Ascending aorta (tissue), 2 donors: ENCODE results near the gene PROK2. TPM values are rescaled to one million over a fixed set of nuclear protein-coding genes. Genes with fewer than 3 reads are reported as not detected.

Experiments
- DNase-seq, 2 donors: peaks; one replicate each; pipeline ENCODE4 v3.0.0-alpha.2; 2019; ENCODE audit warnings: low spot score in 2 of 2
- H3K27ac ChIP-seq, 2 donors: fragments of 200-600 bp; sonication (generic); one replicate each; pipeline ENCODE4 v1.5.1; 2016 to 2017; ENCODE audit warnings: mild to moderate bottlenecking in 1 of 2
- H3K27me3 ChIP-seq: fragments of 200-600 bp; sonication (generic); one replicate; pipeline ENCODE4 v1.5.1; 2017
- H3K36me3 ChIP-seq, 2 donors: fragments of 200-600 bp; sonication (generic); one replicate each; pipeline ENCODE4 v1.5.1; 2016
- H3K4me1 ChIP-seq, 2 donors: fragments of 200-600 bp; sonication (generic); one replicate each; pipeline ENCODE4 v1.5.1; 2016 to 2017; ENCODE audit warnings: mild to moderate bottlenecking in 1 of 2
- H3K4me3 ChIP-seq, 2 donors: fragments of 200-600 bp; sonication (generic); one replicate each; pipeline ENCODE4 v1.5.1; 2016 to 2017; ENCODE audit warnings: mild to moderate bottlenecking in 1 of 2
- H3K9me3 ChIP-seq, 2 donors: fragments of 200-600 bp; sonication (generic); one replicate each; pipeline ENCODE4 v1.5.1; 2016
- CTCF ChIP-seq, 3 experiments: fragments of 200-600 bp in 2 of 3; fragments of 450-650 bp in 1 of 3; sonication (generic) in 2 of 3; IDR thresholded peaks; one replicate each; pipeline ENCODE4 v1.5.1; 2016 to 2019; ENCODE audit warnings: antibody characterized with exemption in 3 of 3, mild to moderate bottlenecking in 1 of 3, moderate library complexity in 1 of 3
- intact Hi-C: fragments of 100-400 bp; cut with DNase I; formaldehyde crosslinking; loops from one replicate; pipeline ENCODE4 v1.15.1; 2023
- total RNA-seq: library from RNA; depleted of rRNA; stranded (reverse); fragments of >200 nt; gene quantifications from one replicate; pipeline ENCODE4 v1.1.0, GENCODE V29; 2016

The PROK2 gene
- total RNA-seq, 1 donor from 2014 or later, result not detected

GRCh38 chr3:71742621-71743020 is 42.3 kb downstream of the PROK2 start:
- no peak for TF ChIP-seq CTCF (IDR thresholded peaks at IDR 0.05)
- intact Hi-C loops, result no loop called here
- Histone ChIP-seq H3K27ac (no peak overlapping the region), H3K36me3 (no peaks in the 10 kb centered on the region), H3K9me3 (peaks cover 6 to 35% of the 10 kb centered on the region in 2 donors), H3K4me3 (no peak overlapping the region), H3K27me3 (no peaks in the 10 kb centered on the region), H3K4me1 (no peaks in the 10 kb centered on the region)
- no peak for DNase-seq

- Histone ChIP-seq H3K36me3 (no peaks in the 10 kb centered on the region), H3K27ac (no peak overlapping the region), H3K4me3 (no peak overlapping the region), H3K27me3 (no peaks in the 10 kb centered on the region), H3K9me3 (peaks cover 0 to 5% of the 10 kb centered on the region in 2 donors), H3K4me1 (no peaks in the 10 kb centered on the region)
- intact Hi-C loops, result loop anchor here (5.0 kb wide), 1 partner anchor 1087 kb away; no protein-coding TSS in a partner anchor
- DNase-seq, result no peak
- no peak for TF ChIP-seq CTCF (IDR thresholded peaks at IDR 0.05)
Observed at GRCh38 chr3:71734881-71735280, 50.1 kb downstream of the PROK2 start.

GRCh38 chr3:71733319-71733718 is 51.6 kb downstream of the PROK2 start:
- intact Hi-C loops, result loop anchor here (5.0 kb wide), 1 partner anchor 1089 kb away; no protein-coding TSS in a partner anchor
- H3K9me3 ChIP-seq, result peaks cover 0 to 5% of the 10 kb centered on the region in 2 donors
- H3K4me3 ChIP-seq, result no peak overlapping the region
- DNase-seq, result no peak
- no peaks in the 10 kb centered on the region for H3K27me3 ChIP-seq
- no peaks in the 10 kb centered on the region for H3K36me3 ChIP-seq
- H3K4me1 ChIP-seq, result no peaks in the 10 kb centered on the region
- TF ChIP-seq CTCF (IDR thresholded peaks at IDR 0.05), result no peak
- H3K27ac ChIP-seq, result no peak overlapping the region

- intact Hi-C loops, result loop anchor here (5.0 kb wide), 1 partner anchor 1090 kb away; no protein-coding TSS in a partner anchor
- no peak for TF ChIP-seq CTCF (IDR thresholded peaks at IDR 0.05)
Observed at GRCh38 chr3:71732637-71733036, 52.3 kb downstream of the PROK2 start.

GRCh38 chr3:71728632-71729342 is 56.2 kb downstream of the PROK2 start:
- intact Hi-C loops, result loop anchor here (10.0 kb wide), 1 partner anchor 1356 kb away; no protein-coding TSS in a partner anchor
- Histone ChIP-seq H3K27ac (no peak overlapping the region), H3K36me3 (no peaks in the 10 kb centered on the region), H3K4me3 (no peak overlapping the region), H3K27me3 (no peaks in the 10 kb centered on the region), H3K9me3 (no peaks in the 10 kb centered on the region), H3K4me1 (peaks cover 0 to 6% of the 10 kb centered on the region in 2 donors)
- TF ChIP-seq CTCF (IDR thresholded peaks at IDR 0.05), result no peak
- no peak for DNase-seq

More at GRCh38 chr3:71732637-71733036, 52.3 kb downstream of the PROK2 start:
- Histone ChIP-seq H3K27ac (no peak overlapping the region), H3K27me3 (no peaks in the 10 kb centered on the region), H3K9me3 (peaks cover 0 to 4% of the 10 kb centered on the region in 2 donors), H3K4me1 (no peaks in the 10 kb centered on the region), H3K4me3 (no peak overlapping the region), H3K36me3 (no peaks in the 10 kb centered on the region)
- no peak for DNase-seq
